GM18519 (cell line): ENCODE measurements around the gene PDXDC1.
"Not testable (repeated sequence)": the region's sequence is repeated elsewhere in the genome, so short reads cannot be mapped to it uniquely, and the experiment has no call there.

Experiments
- ATAC-seq: cut with Tn5 transposase; IDR thresholded peaks from one replicate; pipeline ENCODE4 v1.9.1; 2021; ENCODE audit warnings: mild to moderate bottlenecking, moderate library complexity; ENCODE audit not compliant: unreplicated experiment, low FRiP score

PDXDC1 gene

GRCh38 chr16:15034266-15035162 lies 59.7 kb downstream of the PDXDC1 start:
- ATAC-seq, result no peak

GRCh38 chr16:15035163-15035729 lies 60.4 kb downstream of the PDXDC1 start:
- no peak for ATAC-seq

GRCh38 chr16:15037003-15037402 lies 62.2 kb downstream of the PDXDC1 start:
- no peak for ATAC-seq

GRCh38 chr16:15037745-15038144 lies 62.9 kb downstream of the PDXDC1 start:
- ATAC-seq, result no peak

GRCh38 chr16:15038689-15039088 lies 63.9 kb downstream of the PDXDC1 start:
- no peak for ATAC-seq

- ATAC-seq, result no peak
These were observed 66.6 kb downstream of the PDXDC1 start for GRCh38 chr16:15041271-15042004.

- no peak for ATAC-seq
These were observed 68.5 kb downstream of the PDXDC1 start for GRCh38 chr16:15043344-15043743.

GRCh38 chr16:15044286-15044685 lies 69.5 kb downstream of the PDXDC1 start:
- ATAC-seq, result no peak

- ATAC-seq, result not testable (repeated sequence)
These were observed 70.4 kb downstream of the PDXDC1 start for GRCh38 chr16:15045270-15045669.

GRCh38 chr16:15046692-15047376 lies 72.0 kb downstream of the PDXDC1 start:
- ATAC-seq, result no peak

- ATAC-seq, result no peak
These were observed 74.9 kb downstream of the PDXDC1 start for GRCh38 chr16:15049581-15050180.

GRCh38 chr16:15050440-15050839 lies 75.6 kb downstream of the PDXDC1 start:
- ATAC-seq, result not testable (repeated sequence)

GRCh38 chr16:15051387-15051951 lies 76.6 kb downstream of the PDXDC1 start:
- no peak for ATAC-seq

GRCh38 chr16:15052747-15053476 lies 78.1 kb downstream of the PDXDC1 start:
- ATAC-seq, result no peak

GRCh38 chr16:15053904-15054303 lies 79.1 kb downstream of the PDXDC1 start:
- ATAC-seq, result no peak

GRCh38 chr16:15054357-15055140 lies 79.7 kb downstream of the PDXDC1 start:
- ATAC-seq, result no peak

GRCh38 chr16:15055141-15056053 lies 80.6 kb downstream of the PDXDC1 start:
- peak; percentile 41 for ATAC-seq
